Measurements from ENCODE around the gene UBE2E1.

UBE2E1 gene

GRCh38 chr3:23805633-23806533, at the start of gene UBE2E1:
TSS of gene UBE2E1 (plus strand) at chr3:23805955. CDS start at chr3:23807270, 1,315 bp downstream.
- DNase-seq (ENCODE audit: low spot score): peak; percentile 89
- no peak for TF ChIP-seq CTCF (IDR thresholded peaks at IDR 0.05; ENCODE audit: extremely low read depth, insufficient read depth, missing control alignments)
- in situ Hi-C loops (cut with MboI; ENCODE audit: low pct_unique_long_range_greater_than_20kb, low sequenced_read_pairs, unreplicated experiment): no loop called here

- in situ Hi-C loops (cut with MboI; ENCODE audit: low pct_unique_long_range_greater_than_20kb, low sequenced_read_pairs, unreplicated experiment): no loop called here
- DNase-seq (ENCODE audit: low spot score): no peak
- no peak for TF ChIP-seq CTCF (IDR thresholded peaks at IDR 0.05; ENCODE audit: extremely low read depth, insufficient read depth, missing control alignments)
These were observed 49.4 kb upstream of the UBE2E1 start for GRCh38 chr3:23756206-23756840.

- no peak for DNase-seq (ENCODE audit: low spot score)
- no peak for TF ChIP-seq CTCF (IDR thresholded peaks at IDR 0.05; ENCODE audit: extremely low read depth, insufficient read depth, missing control alignments)
- in situ Hi-C loops (cut with MboI; ENCODE audit: low pct_unique_long_range_greater_than_20kb, low sequenced_read_pairs, unreplicated experiment): no loop called here
These were observed 47.4 kb upstream of the UBE2E1 start for GRCh38 chr3:23758253-23758838.

GRCh38 chr3:23760325-23760724, 45.4 kb upstream of the UBE2E1 start:
- no peak for DNase-seq (ENCODE audit: low spot score)
- in situ Hi-C loops (cut with MboI; ENCODE audit: low pct_unique_long_range_greater_than_20kb, low sequenced_read_pairs, unreplicated experiment): no loop called here

GRCh38 chr3:23760871-23761373, 44.8 kb upstream of the UBE2E1 start:
- no peak for TF ChIP-seq CTCF (IDR thresholded peaks at IDR 0.05; ENCODE audit: extremely low read depth, insufficient read depth, missing control alignments)
- peak; percentile 49 for DNase-seq (ENCODE audit: low spot score)
- in situ Hi-C loops (cut with MboI; ENCODE audit: low pct_unique_long_range_greater_than_20kb, low sequenced_read_pairs, unreplicated experiment): no loop called here

More at GRCh38 chr3:23760325-23760724, 45.4 kb upstream of the UBE2E1 start:
- TF ChIP-seq CTCF (IDR thresholded peaks at IDR 0.05; ENCODE audit: extremely low read depth, insufficient read depth, missing control alignments): peak; percentile 39

DNA sequence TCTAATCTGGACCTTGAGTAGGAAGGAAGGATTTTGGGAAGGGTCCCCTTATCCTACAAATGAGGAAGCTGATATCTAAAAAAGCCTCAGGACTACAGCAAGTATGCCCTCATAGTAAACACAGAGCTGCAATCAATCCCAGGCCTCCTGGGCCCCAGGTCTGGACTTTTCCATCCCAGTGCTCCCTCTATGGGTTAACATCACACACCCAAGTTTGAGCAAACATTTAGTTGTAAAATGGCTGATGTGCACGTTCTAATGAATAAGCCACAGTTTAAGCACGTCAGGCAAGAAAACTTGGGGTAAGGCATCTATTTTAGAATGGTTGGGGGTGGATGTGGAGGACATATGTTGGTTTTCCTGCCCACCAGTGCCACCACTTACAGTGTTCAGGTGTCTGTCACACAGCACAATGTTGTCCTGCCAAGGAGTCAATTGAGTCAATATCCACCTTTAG, 44.3 kb upstream of the UBE2E1 start:
- peak; percentile 44 for DNase-seq (ENCODE audit: low spot score)
- in situ Hi-C loops (cut with MboI; ENCODE audit: low pct_unique_long_range_greater_than_20kb, low sequenced_read_pairs, unreplicated experiment): no loop called here

More for the DNA sequence above, 44.3 kb upstream of the UBE2E1 start:
- peak; percentile 38 for TF ChIP-seq CTCF (IDR thresholded peaks at IDR 0.05; ENCODE audit: extremely low read depth, insufficient read depth, missing control alignments)

All from GM13977 (cell line).